Measurements from ENCODE around the gene C14orf93.

Gene C14orf93

GRCh38 chr14:23043754-23044153 lies 33.8 kb upstream of the C14orf93 start:
- no peak overlapping the region for H3K27ac ChIP-seq
- TF ChIP-seq ZFX (IDR thresholded peaks at IDR 0.05; ENCODE audit: borderline replicate concordance) = no peak
- TF ChIP-seq CTCF (IDR thresholded peaks at IDR 0.05) = no peak

- H3K27ac ChIP-seq = no peak overlapping the region
- TF ChIP-seq CTCF (IDR thresholded peaks at IDR 0.05) = no peak
- TF ChIP-seq ZFX (IDR thresholded peaks at IDR 0.05; ENCODE audit: borderline replicate concordance) = no peak
Measured at GRCh38 chr14:23043145-23043544, 33.2 kb upstream of the C14orf93 start.

- H3K27ac ChIP-seq = no peak within 1 kb of the TSS
- TF ChIP-seq ZFX (IDR thresholded peaks at IDR 0.05; ENCODE audit: borderline replicate concordance) (no peak), CTCF (IDR thresholded peaks at IDR 0.05) (no peak)
Measured at GRCh38 chr14:23042162-23042965, 32.4 kb upstream of the C14orf93 start, which contains the start of gene PSMB11. Gene PSMB11 (plus strand): TSS chr14:23042212. CDS start chr14:23042226, 14 bp downstream.

DNA sequence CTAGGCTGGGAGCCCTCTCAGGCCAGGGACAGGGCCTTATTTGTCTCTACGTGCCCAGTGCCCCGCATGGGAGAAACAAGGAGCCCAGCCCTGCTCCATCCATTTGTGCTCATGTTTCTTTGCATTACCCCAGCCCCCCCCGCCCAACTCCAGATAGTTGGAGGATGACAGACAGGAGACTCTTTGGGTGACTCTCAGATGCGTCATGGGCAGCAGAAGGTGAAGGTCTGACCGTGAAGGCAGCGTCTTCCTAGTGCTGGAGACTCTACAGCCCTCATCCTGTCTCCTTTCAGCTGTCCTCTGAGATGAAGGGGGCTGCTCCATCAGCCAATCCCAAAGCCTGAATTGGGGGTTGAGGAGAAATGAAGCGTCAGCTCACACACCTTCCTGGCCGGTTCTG lies 31.8 kb upstream of the C14orf93 start:
- no peak overlapping the region for H3K27ac ChIP-seq
- TF ChIP-seq ZFX (IDR thresholded peaks at IDR 0.05; ENCODE audit: borderline replicate concordance) (no peak), CTCF (IDR thresholded peaks at IDR 0.05) (no peak)

DNA sequence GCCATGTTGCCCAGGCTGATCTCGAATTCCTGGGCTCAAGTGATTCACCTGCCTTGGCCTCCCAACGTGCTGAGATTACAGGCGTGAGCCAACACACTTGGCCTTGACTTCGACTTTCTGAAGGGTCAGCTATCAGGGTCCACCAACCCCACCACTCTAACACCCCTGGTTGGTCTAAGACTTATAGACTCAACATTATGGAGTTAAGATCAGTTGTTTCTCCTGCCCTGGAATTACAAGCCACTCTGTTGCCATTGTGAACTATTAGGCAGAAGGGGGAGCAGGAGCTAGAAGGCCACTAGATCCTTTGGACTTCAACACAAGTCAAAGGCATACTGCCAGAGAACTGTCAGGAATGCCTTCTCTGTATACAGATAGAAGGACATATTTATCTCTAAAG lies 30.2 kb upstream of the C14orf93 start:
- TF ChIP-seq CTCF (IDR thresholded peaks at IDR 0.05) = no peak
- no peak for TF ChIP-seq ZFX (IDR thresholded peaks at IDR 0.05; ENCODE audit: borderline replicate concordance)
- H3K27ac ChIP-seq = no peak overlapping the region

DNA sequence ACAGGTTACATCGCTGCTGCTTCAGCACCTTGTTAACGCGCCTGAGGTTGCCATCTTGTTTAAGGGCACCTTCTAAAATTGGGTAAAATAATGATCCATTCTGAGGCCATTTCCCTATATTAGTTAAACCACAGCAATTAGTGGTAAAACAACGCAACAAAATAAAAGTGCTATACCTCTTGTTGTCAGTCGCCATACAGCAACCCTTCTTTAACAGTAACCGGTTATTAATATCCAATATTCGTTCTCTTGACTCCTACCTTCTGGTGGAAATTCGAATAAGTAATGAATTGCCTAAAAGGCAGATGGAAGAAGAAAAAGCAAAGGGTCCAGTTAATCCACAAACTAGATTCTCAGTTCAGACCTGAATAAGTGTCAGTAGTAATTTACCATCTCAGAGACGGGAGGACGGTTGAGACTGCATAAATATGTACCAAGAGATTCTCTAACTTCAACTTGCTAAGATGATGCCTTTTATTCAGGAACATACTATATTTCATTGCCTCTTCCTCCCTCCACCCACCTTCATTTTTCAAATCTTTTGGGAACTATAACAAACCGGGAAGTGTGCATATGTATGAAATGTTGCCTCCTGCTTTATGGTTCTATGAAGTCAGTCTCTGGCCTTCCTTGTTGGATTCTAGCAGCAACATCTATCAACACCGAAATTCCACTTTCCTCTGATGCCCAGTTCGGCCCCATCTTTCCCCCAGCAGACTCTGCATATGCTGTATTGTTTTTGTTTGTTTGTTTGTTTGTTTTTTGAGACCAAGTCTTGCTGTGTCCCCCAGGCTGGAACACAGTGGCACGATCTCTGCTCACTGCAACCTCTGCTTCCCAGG lies 25.6 kb upstream of the C14orf93 start:
- peak overlapping the region; percentile 89 for H3K27ac ChIP-seq
- TF ChIP-seq ZFX (IDR thresholded peaks at IDR 0.05; ENCODE audit: borderline replicate concordance) (no peak), CTCF (IDR thresholded peaks at IDR 0.05) (no peak)

Measured in 22Rv1 (cell line).